Measurements from ENCODE around the gene CREB3L2.

Gene CREB3L2

GRCh38 chr7:138000081-138000701 is 1.7 kb downstream of the CREB3L2 start:
- peak; percentile 90 for DNase-seq (ENCODE audit: extremely low read depth, low read depth)
- TF ChIP-seq CTCF (IDR thresholded peaks at IDR 0.05; ENCODE audit: low read depth, low read length) = no peak; the same call in 1 of the 2 replicates

DNA sequence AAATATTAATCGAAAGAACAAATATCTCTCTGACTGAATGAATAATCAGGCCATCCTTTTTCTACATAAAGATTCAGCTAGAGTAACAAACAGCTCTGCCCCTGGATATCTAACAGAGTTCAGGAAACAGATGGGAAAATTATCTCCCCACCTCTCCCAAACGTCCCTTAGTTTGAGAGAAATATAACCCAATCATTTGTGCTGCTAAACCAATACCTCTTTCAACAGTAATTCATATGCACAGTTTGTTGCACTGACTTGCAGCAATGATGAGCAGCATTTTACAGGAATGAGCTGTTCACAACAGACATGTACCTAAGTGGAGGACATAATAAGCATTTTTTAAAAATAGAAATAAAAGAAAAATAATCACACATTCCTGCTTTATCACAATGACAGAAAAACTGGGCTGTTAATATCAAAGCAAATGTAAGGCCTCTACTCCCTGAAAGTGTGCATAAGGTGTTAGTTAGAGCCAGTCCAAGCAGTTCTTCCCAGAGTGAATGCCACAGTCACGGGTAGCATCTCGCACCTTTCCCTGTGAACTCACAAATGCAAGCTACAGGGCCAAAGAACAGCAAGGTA is 2.3 kb downstream of the CREB3L2 start:
- TF ChIP-seq CTCF (IDR thresholded peaks at IDR 0.05; ENCODE audit: low read depth, low read length) = no peak
- DNase-seq (ENCODE audit: extremely low read depth, low read depth) = no peak

GRCh38 chr7:137998250-137998649 is 3.6 kb downstream of the CREB3L2 start:
- DNase-seq (ENCODE audit: extremely low read depth, low read depth) = no peak
- no peak for TF ChIP-seq CTCF (IDR thresholded peaks at IDR 0.05; ENCODE audit: low read depth, low read length)

- TF ChIP-seq CTCF (IDR thresholded peaks at IDR 0.05; ENCODE audit: low read depth, low read length) = no peak
Measured at GRCh38 chr7:137996871-137997270, 5.0 kb downstream of the CREB3L2 start.

GRCh38 chr7:137996386-137996851 is 5.5 kb downstream of the CREB3L2 start:
- TF ChIP-seq CTCF (IDR thresholded peaks at IDR 0.05; ENCODE audit: low read depth, low read length) = no peak

More at GRCh38 chr7:137996871-137997270, 5.0 kb downstream of the CREB3L2 start:
- DNase-seq (ENCODE audit: extremely low read depth, low read depth) = no peak

GRCh38 chr7:137994216-137994615 is 7.7 kb downstream of the CREB3L2 start:
- no peak for DNase-seq (ENCODE audit: extremely low read depth, low read depth)
- TF ChIP-seq CTCF (IDR thresholded peaks at IDR 0.05; ENCODE audit: low read depth, low read length) = no peak

More at GRCh38 chr7:137996386-137996851, 5.5 kb downstream of the CREB3L2 start:
- DNase-seq (ENCODE audit: extremely low read depth, low read depth) = no peak

DNA sequence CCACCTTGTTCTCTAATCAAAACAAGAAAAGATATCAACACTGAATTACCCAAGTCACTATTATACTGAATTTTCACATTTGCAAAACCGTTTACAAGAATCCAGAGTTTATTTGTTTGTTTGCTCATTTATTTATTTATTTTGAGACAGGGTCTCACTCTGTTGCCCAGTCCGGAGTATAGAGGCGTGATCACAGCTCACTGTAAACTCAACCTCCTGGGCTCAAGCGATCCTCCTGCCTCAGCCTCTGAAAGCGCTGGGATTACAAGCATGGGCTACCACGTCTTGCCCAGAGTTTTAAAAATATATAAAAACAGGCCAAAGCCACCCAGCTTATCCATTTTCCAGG is 8.5 kb downstream of the CREB3L2 start:
- no peak for DNase-seq (ENCODE audit: extremely low read depth, low read depth)
- no peak for TF ChIP-seq CTCF (IDR thresholded peaks at IDR 0.05; ENCODE audit: low read depth, low read length)
